WTC11 (cell line): ENCODE data around the gene SPRED2. TPM values are rescaled to one million over a fixed set of nuclear protein-coding genes. Genes with fewer than 3 reads are reported as not detected.

ENCODE experiments used
- ATAC-seq: fragments of 200-7000 bp; cut with Tn5 transposase; 2 replicates; pipeline ENCODE4 v1.10.0; 2021; ENCODE audit warnings: mild to moderate bottlenecking, moderate library complexity
- CTCF ChIA-PET: fragments of 300-600 bp; sonication (Branson Sonifier 250); formaldehyde crosslinking; loops from one replicate; lab custom pipeline; 2021; ENCODE audit warnings: antibody characterized with exemption; lab: Charles Lee
- POLR2A ChIA-PET: fragments of 350-600 bp; sonication (Branson Sonifier 250); formaldehyde crosslinking; loops from one replicate; lab custom pipeline; 2021; ENCODE audit warnings: antibody characterized with exemption; lab: Charles Lee
- DNase-seq: peaks from one replicate; pipeline ENCODE4 v3.0.0; 2021; ENCODE audit warnings: low spot score
- H3K27ac Mint-ChIP-seq: 2 replicates; pipeline ENCODE4 v1.8.0; 2021; ENCODE audit warnings: mixed read lengths
- H3K27me3 Mint-ChIP-seq: 2 replicates; pipeline ENCODE4 v1.8.0; 2021; ENCODE audit warnings: low read depth, mild to moderate bottlenecking, moderate library complexity, mixed read lengths
- H3K36me3 Mint-ChIP-seq: 2 replicates; pipeline ENCODE4 v1.8.0; 2021; ENCODE audit warnings: mixed read lengths
- H3K4me1 Mint-ChIP-seq: 2 replicates; pipeline ENCODE4 v1.8.0; 2022; ENCODE audit warnings: mixed read lengths
- H3K4me3 Mint-ChIP-seq: 2 replicates; pipeline ENCODE4 v1.8.0; 2021; ENCODE audit warnings: mild to moderate bottlenecking, moderate library complexity, mixed read lengths
- H3K9me3 Mint-ChIP-seq: 2 replicates; pipeline ENCODE4 v1.8.0; 2021; ENCODE audit warnings: mixed read lengths
- AR ChIP-seq: fragments of 250-450 bp; sonication (Bioruptor Pico); IDR thresholded peaks from 2 replicates; pipeline ENCODE4 v1.9.0; 2021; ENCODE audit warnings: mild to moderate bottlenecking
- ATF2 ChIP-seq: sonication (generic); formaldehyde crosslinking; IDR thresholded peaks from 2 replicates; pipeline ENCODE4 v1.8.1; 2022; ENCODE audit warnings: low read depth, missing genetic modification reagents, borderline replicate concordance
- CREB1 ChIP-seq: sonication (generic); formaldehyde crosslinking; IDR thresholded peaks from 2 replicates; pipeline ENCODE4 v1.8.0; 2023; ENCODE audit warnings: mild to moderate bottlenecking, missing genetic modification reagents
- CREM ChIP-seq: sonication (generic); formaldehyde crosslinking; IDR thresholded peaks from 2 replicates; pipeline ENCODE4 v1.8.1; 2022; ENCODE audit warnings: mild to moderate bottlenecking, missing genetic modification reagents, moderate library complexity
- E2F1 ChIP-seq: sonication (generic); formaldehyde crosslinking; IDR thresholded peaks from 2 replicates; pipeline ENCODE4 v1.8.0; 2022; ENCODE audit warnings: mild to moderate bottlenecking, missing genetic modification reagents
- GABPB1 ChIP-seq: sonication (generic); formaldehyde crosslinking; IDR thresholded peaks from 2 replicates; pipeline ENCODE4 v1.8.1; 2023; ENCODE audit warnings: mild to moderate bottlenecking, missing genetic modification reagents
- KAT7 ChIP-seq: sonication (generic); formaldehyde crosslinking; IDR thresholded peaks from 2 replicates; pipeline ENCODE4 v1.8.1; 2023; ENCODE audit warnings: missing genetic modification reagents, mild to moderate bottlenecking, borderline replicate concordance
- NFE2L1 ChIP-seq: sonication (generic); formaldehyde crosslinking; IDR thresholded peaks from 2 replicates; pipeline ENCODE4 v1.8.1; 2023; ENCODE audit warnings: missing genetic modification reagents
- SP1 ChIP-seq: sonication (generic); formaldehyde crosslinking; conservative IDR thresholded peaks from 2 replicates; pipeline ENCODE4 v1.8.1; 2022; ENCODE audit warnings: missing genetic modification reagents
- STAT6 ChIP-seq: sonication (generic); formaldehyde crosslinking; conservative IDR thresholded peaks from 2 replicates; pipeline ENCODE4 v1.8.1; 2023; ENCODE audit warnings: mild to moderate bottlenecking, low read depth, missing genetic modification reagents, moderate library complexity
- TP53 ChIP-seq: sonication (generic); formaldehyde crosslinking; IDR thresholded peaks from 2 replicates; pipeline ENCODE4 v1.8.1; 2023; ENCODE audit warnings: mild to moderate bottlenecking, missing genetic modification reagents
- ZBTB21 ChIP-seq: sonication (generic); formaldehyde crosslinking; IDR thresholded peaks from 2 replicates; pipeline ENCODE4 v1.8.1; 2023; ENCODE audit warnings: mild to moderate bottlenecking, missing genetic modification reagents, borderline replicate concordance
- ZNF219 ChIP-seq: sonication (generic); formaldehyde crosslinking; IDR thresholded peaks from 2 replicates; pipeline ENCODE4 v1.8.0; 2023; ENCODE audit warnings: missing genetic modification reagents, mild to moderate bottlenecking, borderline replicate concordance
- ZNF512 ChIP-seq: sonication (generic); formaldehyde crosslinking; IDR thresholded peaks from 2 replicates; pipeline ENCODE4 v1.8.1; 2022; ENCODE audit warnings: missing genetic modification reagents, borderline replicate concordance
- total RNA-seq: library from RNA; stranded (reverse); gene quantifications from 3 replicates; pipeline ENCODE4 v1.2.3, GENCODE V29; 2021
- TF ChIP-seq, protein P1 (sequence below): fragments of 250-450 bp; sonication (Bioruptor Pico); conservative IDR thresholded peaks from 2 replicates; pipeline ENCODE4 v1.9.0; 2021; ENCODE audit warnings: mild to moderate bottlenecking
- TF ChIP-seq, protein P2 (sequence below): sonication (generic); formaldehyde crosslinking; conservative IDR thresholded peaks from 2 replicates; pipeline ENCODE4 v1.8.1; 2022; ENCODE audit warnings: mild to moderate bottlenecking, missing genetic modification reagents

Gene SPRED2
- total RNA-seq, 1 experiment from 2014 or later = 34.1 TPM

DNA sequence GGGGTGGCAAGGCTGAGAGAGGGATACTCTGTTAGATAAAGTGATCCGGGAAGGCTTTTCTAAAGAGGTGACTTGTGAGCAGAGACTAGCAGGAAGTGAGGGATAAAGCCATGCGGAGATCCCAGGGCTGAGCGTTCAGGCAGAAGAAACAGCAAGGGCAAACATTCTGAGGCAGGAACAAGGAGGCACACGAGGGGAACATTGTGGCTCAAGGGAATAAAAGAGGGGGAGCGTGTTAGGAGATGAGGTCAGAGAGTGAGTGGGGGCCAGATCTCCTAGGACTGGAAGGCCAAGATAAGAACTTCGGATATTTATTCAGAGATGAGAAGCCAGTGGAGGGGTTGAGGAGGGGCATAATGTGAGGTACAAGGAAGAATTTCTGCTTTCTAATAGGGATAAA lies 137.7 kb downstream of the SPRED2 start:
- ChIA-PET POLR2A (no interaction called here), CTCF (interaction anchor here (1.7 to 2.3 kb wide), 2 partner anchors 26 to 56 kb away, joined by 5 to 8 read pairs; no protein-coding TSS in a partner anchor)
- DNase-seq = no peak
- Mint-ChIP-seq H3K9me3 (no peaks in the 10 kb centered on the region), H3K4me1 (peaks cover 24% of the 10 kb centered on the region), H3K27me3 (peaks cover 6% of the 10 kb centered on the region), H3K4me3 (no peak overlapping the region), H3K36me3 (no peaks in the 10 kb centered on the region), H3K27ac (no peak overlapping the region)
- TF ChIP-seq AR (no peak), KAT7 (no peak), TP53 (CRISPR knock-in tag) (no peak), ZNF219 (CRISPR knock-in tag) (no peak), GABPB1 (CRISPR knock-in tag) (no peak), CREB1 (CRISPR knock-in tag) (no peak), STAT6 (no peak), ATF2 (CRISPR knock-in tag) (no peak), ZNF512 (no peak), NFE2L1 (CRISPR knock-in tag) (no peak), CREM (CRISPR knock-in tag) (no peak), SP1 (CRISPR knock-in tag) (no peak), E2F1 (CRISPR knock-in tag) (no peak), ZBTB21 (CRISPR knock-in tag) (no peak)
- TF ChIP-seq, protein P1, sequence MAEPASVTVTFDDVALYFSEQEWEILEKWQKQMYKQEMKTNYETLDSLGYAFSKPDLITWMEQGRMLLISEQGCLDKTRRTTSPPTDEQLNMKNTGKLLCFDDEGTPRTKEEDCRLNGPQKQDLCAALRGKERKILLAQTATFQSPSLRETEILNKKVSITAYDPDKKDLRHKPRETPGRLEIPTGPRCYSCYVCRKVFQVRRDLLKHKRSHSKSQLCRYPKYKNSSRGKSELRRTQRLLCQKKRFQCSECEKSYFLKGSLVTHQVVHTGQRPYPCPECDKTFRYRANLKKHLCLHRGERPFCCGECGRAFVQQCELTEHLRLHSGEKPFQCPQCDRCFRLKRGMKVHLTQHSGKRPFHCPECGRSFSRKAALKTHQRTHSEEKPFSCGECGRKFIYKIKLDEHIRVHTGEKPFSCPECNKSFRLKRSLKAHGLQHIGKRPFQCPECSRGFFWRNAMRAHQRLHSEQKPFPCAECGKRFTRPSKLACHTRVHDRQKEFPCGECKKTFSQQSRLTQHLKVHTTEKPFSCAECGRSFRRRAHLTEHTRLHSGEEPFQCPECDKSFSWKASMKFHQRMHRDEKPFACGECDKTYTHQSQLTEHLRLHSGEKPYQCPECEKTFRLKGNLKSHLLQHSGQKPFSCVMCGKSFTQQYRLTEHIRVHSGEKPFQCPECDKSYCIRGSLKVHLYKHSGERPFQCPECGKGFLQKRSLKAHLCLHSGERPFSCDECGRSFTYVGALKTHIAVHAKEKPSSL (CRISPR knock-in tag) = no peak
- TF ChIP-seq, protein P2, sequence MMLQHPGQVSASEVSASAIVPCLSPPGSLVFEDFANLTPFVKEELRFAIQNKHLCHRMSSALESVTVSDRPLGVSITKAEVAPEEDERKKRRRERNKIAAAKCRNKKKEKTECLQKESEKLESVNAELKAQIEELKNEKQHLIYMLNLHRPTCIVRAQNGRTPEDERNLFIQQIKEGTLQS (CRISPR knock-in tag) = no peak
- ATAC-seq = peak; percentile 49
